K562 (cell line): ENCODE results near the gene NCOA4. TPM values are rescaled to one million over a fixed set of nuclear protein-coding genes. Genes with fewer than 3 reads are reported as not detected.

Experiments
- FOSL1 ChIP-seq: fragments of 200-800 bp; sonication (Bioruptor generic); conservative IDR thresholded peaks from 2 replicates; pipeline ENCODE4 v1.6.1; 2016; ENCODE audit warnings: missing genetic modification characterization, missing compliant biosample characterization
- GABPB1 ChIP-seq: sonication (generic); formaldehyde crosslinking; IDR thresholded peaks from 2 replicates; pipeline ENCODE4 v1.8.0; 2022; ENCODE audit warnings: mild to moderate bottlenecking, missing genetic modification reagents
- HDAC8 ChIP-seq: fragments of 450-650 bp; IDR thresholded peaks from 2 replicates; pipeline ENCODE4 v1.6.1; 2016; ENCODE audit warnings: mild to moderate bottlenecking, missing genetic modification characterization, moderate library complexity, missing compliant biosample characterization
- KLF1 ChIP-seq: fragments of 450-650 bp; IDR thresholded peaks from 2 replicates; pipeline ENCODE4 v1.6.1; 2016; ENCODE audit warnings: missing genetic modification characterization, missing compliant biosample characterization
- LEF1 ChIP-seq: fragments of 450-650 bp; IDR thresholded peaks from 2 replicates; pipeline ENCODE4 v1.6.1; 2016; ENCODE audit warnings: mild to moderate bottlenecking
- RB1 ChIP-seq: fragments of 450-650 bp; IDR thresholded peaks from 2 replicates; pipeline ENCODE4 v1.6.1; 2017; ENCODE audit warnings: low read depth, mild to moderate bottlenecking
- SMARCC2 ChIP-seq: fragments of 450-650 bp; IDR thresholded peaks from 2 replicates; pipeline ENCODE4 v1.6.1; 2017; ENCODE audit warnings: antibody characterized with exemption, moderate library complexity, mild to moderate bottlenecking, low read depth
- TAF1 ChIP-seq: IDR thresholded peaks from 2 replicates; pipeline ENCODE4 v1.6.1; 2011; ENCODE audit warnings: mild to moderate bottlenecking, low read length, moderate library complexity; ENCODE audit not compliant: insufficient read depth, control insufficient read depth, severe bottlenecking; ENCODE audit errors: extremely low read depth
- ZFP30 ChIP-seq: fragments of 250-450 bp; sonication (Bioruptor Pico); IDR thresholded peaks from 2 replicates; pipeline ENCODE4 v1.8.0; 2022; ENCODE audit warnings: moderate library complexity, mild to moderate bottlenecking, inconsistent platforms, borderline replicate concordance
- ZNF274 ChIP-seq: IDR thresholded peaks from 2 replicates; pipeline ENCODE4 v1.6.1; 2011; ENCODE audit warnings: low read depth, mild to moderate bottlenecking, low read length, moderate library complexity, borderline replicate concordance
- ZNF507 ChIP-seq: conservative IDR thresholded peaks from 2 replicates; pipeline ENCODE4 v1.6.1; 2017; ENCODE audit warnings: missing genetic modification characterization, missing compliant biosample characterization
- ZNF764 ChIP-seq: fragments of 250-450 bp; sonication (Bioruptor Pico); IDR thresholded peaks from 2 replicates; pipeline ENCODE4 v1.4.0; 2020; ENCODE audit warnings: low read depth, mild to moderate bottlenecking, moderate library complexity
- polyA plus RNA-seq, 8 experiments: library from polyadenylated mRNA; depleted of rRNA in 4 of 8; stranded (reverse) in 5 of 8; unstranded in 3 of 8; fragments of >200 nt; fragmentation: Nextera tagmentation in 2 of 8; fragmentation: Illumina TruSeq in 1 of 8; extraction: Ambion mirVana in 2 of 8; extraction: Trizol in 1 of 8; gene quantifications; 2 replicates each; pipeline versions ENCODE4 v1.2.1 to v1.2.3, GENCODE V29; 2011 to 2014; ENCODE audit warnings: inconsistent platforms in 1 of 8, missing spikeins in 1 of 8
- total RNA-seq, 7 experiments: library from RNA; depleted of rRNA in 6 of 7; stranded (reverse); fragments of >200 nt in 6 of 7; fragmentation: Illumina TruSeq in 2 of 7; extraction: Trizol in 2 of 7; gene quantifications; 2 replicates each; pipeline versions ENCODE4 v1.2.1 to v1.2.3, GENCODE V29; 2011 to 2021; ENCODE audit warnings: low replicate concordance in 1 of 7
- TF ChIP-seq, protein P1 (sequence below): fragments of 250-450 bp; sonication (Bioruptor Pico); IDR thresholded peaks from 2 replicates; pipeline ENCODE4 v1.4.0; 2020; ENCODE audit warnings: mild to moderate bottlenecking
- TF ChIP-seq, protein P2 (sequence below): sonication (generic); formaldehyde crosslinking; IDR thresholded peaks from 2 replicates; pipeline ENCODE4 v1.8.0; 2022; ENCODE audit warnings: missing genetic modification reagents, mild to moderate bottlenecking, borderline replicate concordance
- TF ChIP-seq, protein P3 (sequence below): fragments of 450-650 bp; IDR thresholded peaks from 2 replicates; pipeline ENCODE4 v1.6.1; 2014; ENCODE audit warnings: low read depth, mild to moderate bottlenecking, moderate library complexity, borderline replicate concordance
- TF ChIP-seq, protein P4 (sequence below): fragments of 450-650 bp; IDR thresholded peaks from 2 replicates; pipeline ENCODE4 v1.6.1; 2016; ENCODE audit warnings: low read depth, mild to moderate bottlenecking, moderate library complexity
- TF ChIP-seq, protein P5 (sequence below): sonication (generic); formaldehyde crosslinking; IDR thresholded peaks from 2 replicates; pipeline ENCODE4 v1.8.1; 2023; ENCODE audit warnings: mild to moderate bottlenecking, missing genetic modification reagents, moderate library complexity

NCOA4 gene
- total and polyA plus RNA-seq, 9 of the 15 experiments (the other 6 are each of a cell fraction or from before 2014, with no cell fraction given), result 89.8 to 283 (median 181) TPM

DNA sequence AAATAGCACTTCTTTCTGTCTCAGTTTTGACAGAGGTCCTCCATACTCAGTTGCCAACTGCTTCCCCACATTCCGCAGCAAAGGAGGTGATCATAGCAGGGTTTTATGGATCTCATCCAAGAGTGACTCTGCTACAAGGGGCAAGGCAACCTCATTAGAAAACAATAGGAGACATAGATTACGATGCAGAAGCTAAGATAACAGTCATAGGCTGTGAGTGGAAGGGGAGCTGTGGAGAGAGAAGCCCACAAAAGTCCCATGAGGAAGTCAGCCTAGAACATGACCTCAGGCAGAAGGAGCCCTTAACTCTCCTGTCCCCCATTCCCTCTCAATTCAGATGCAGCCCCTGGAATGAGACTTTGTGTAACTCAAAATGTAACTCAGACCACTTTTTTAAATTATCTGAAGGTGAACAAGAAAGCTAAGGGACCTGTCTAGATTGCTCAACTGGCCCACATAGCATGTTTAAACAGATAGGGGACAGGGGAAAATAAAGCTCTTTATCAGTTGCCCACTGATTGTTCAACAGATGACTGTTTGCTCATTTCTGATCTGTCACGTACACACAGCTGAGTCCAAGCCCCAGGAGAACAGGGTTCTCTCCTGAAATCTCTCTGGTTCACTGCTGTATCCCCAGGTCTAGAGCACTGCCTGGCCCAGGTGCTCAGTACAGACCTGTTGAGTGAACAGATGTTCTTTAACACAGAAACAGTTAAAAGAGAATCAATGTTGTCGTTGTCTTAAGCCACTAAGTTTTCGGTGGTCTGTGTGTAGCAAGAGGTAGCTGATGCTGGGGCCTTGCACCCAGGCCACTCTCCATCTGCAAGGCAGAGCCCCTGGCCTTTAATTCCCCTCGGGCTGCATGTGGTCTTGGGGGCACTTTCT is 1.5 kb upstream of the NCOA4 start (continued):
- TF ChIP-seq, protein P1, sequence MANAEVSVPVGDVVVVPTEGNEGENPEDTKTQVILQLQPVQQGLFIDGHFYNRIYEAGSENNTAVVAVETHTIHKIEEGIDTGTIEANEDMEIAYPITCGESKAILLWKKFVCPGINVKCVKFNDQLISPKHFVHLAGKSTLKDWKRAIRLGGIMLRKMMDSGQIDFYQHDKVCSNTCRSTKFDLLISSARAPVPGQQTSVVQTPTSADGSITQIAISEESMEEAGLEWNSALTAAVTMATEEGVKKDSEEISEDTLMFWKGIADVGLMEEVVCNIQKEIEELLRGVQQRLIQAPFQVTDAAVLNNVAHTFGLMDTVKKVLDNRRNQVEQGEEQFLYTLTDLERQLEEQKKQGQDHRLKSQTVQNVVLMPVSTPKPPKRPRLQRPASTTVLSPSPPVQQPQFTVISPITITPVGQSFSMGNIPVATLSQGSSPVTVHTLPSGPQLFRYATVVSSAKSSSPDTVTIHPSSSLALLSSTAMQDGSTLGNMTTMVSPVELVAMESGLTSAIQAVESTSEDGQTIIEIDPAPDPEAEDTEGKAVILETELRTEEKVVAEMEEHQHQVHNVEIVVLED (CRISPR knock-in tag), result no peak
- TF ChIP-seq TAF1, result no peak
- TF ChIP-seq ZFP30 (CRISPR knock-in tag), result no peak
- no peak for TF ChIP-seq ZNF507
- peak; percentile 58; the same call in 1 of the 2 replicates for TF ChIP-seq LEF1
- TF ChIP-seq, protein P2, sequence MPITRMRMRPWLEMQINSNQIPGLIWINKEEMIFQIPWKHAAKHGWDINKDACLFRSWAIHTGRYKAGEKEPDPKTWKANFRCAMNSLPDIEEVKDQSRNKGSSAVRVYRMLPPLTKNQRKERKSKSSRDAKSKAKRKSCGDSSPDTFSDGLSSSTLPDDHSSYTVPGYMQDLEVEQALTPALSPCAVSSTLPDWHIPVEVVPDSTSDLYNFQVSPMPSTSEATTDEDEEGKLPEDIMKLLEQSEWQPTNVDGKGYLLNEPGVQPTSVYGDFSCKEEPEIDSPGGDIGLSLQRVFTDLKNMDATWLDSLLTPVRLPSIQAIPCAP, result no peak
- TF ChIP-seq FOSL1, result 0 out of 2 replicates have a peak, but pooled peaks have one; percentile 14
- no peak for TF ChIP-seq GABPB1 (CRISPR knock-in tag)
- no peak for TF ChIP-seq ZNF764 (CRISPR knock-in tag)
- TF ChIP-seq ZNF274, result no peak
- TF ChIP-seq HDAC8 (tag), result no peak
- TF ChIP-seq, protein P3, sequence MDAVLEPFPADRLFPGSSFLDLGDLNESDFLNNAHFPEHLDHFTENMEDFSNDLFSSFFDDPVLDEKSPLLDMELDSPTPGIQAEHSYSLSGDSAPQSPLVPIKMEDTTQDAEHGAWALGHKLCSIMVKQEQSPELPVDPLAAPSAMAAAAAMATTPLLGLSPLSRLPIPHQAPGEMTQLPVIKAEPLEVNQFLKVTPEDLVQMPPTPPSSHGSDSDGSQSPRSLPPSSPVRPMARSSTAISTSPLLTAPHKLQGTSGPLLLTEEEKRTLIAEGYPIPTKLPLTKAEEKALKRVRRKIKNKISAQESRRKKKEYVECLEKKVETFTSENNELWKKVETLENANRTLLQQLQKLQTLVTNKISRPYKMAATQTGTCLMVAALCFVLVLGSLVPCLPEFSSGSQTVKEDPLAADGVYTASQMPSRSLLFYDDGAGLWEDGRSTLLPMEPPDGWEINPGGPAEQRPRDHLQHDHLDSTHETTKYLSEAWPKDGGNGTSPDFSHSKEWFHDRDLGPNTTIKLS, result peak; percentile 66; the same call in 1 of the 2 replicates
- TF ChIP-seq SMARCC2, result no peak
- TF ChIP-seq, protein P4, sequence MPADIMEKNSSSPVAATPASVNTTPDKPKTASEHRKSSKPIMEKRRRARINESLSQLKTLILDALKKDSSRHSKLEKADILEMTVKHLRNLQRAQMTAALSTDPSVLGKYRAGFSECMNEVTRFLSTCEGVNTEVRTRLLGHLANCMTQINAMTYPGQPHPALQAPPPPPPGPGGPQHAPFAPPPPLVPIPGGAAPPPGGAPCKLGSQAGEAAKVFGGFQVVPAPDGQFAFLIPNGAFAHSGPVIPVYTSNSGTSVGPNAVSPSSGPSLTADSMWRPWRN, result no peak
- TF ChIP-seq, protein P5, sequence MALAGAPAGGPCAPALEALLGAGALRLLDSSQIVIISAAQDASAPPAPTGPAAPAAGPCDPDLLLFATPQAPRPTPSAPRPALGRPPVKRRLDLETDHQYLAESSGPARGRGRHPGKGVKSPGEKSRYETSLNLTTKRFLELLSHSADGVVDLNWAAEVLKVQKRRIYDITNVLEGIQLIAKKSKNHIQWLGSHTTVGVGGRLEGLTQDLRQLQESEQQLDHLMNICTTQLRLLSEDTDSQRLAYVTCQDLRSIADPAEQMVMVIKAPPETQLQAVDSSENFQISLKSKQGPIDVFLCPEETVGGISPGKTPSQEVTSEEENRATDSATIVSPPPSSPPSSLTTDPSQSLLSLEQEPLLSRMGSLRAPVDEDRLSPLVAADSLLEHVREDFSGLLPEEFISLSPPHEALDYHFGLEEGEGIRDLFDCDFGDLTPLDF (CRISPR knock-in tag), result no peak
- TF ChIP-seq RB1, result no peak
- TF ChIP-seq KLF1, result no peak
